ENCODE data around the gene TRIP10.
A peak's percentile ranks its signal among the peaks of the same experiment; 100 is the strongest.

TRIP10 gene

GRCh38 chr19:6750062-6750461, 10.6 kb downstream of the TRIP10 start:
- no peak for TF ChIP-seq CTCF (IDR thresholded peaks at IDR 0.05; ENCODE audit: low read depth, low read length, missing control alignments)
- H3K4me3 ChIP-seq (ENCODE audit: low read depth, low read length): no peak overlapping the region
- no peak for DNase-seq (ENCODE audit: low read depth)
- in situ Hi-C loops (cut with HindIII; ENCODE audit: low sequenced_read_pairs): no loop called here

- in situ Hi-C loops (cut with HindIII; ENCODE audit: low sequenced_read_pairs): no loop called here
- H3K4me3 ChIP-seq (ENCODE audit: low read depth, low read length): no peak overlapping the region
- TF ChIP-seq CTCF (IDR thresholded peaks at IDR 0.05; ENCODE audit: low read depth, low read length, missing control alignments): no peak
- no peak for DNase-seq (ENCODE audit: low read depth)
Observed at GRCh38 chr19:6751189-6751588, 11.7 kb downstream of the TRIP10 start.

DNA sequence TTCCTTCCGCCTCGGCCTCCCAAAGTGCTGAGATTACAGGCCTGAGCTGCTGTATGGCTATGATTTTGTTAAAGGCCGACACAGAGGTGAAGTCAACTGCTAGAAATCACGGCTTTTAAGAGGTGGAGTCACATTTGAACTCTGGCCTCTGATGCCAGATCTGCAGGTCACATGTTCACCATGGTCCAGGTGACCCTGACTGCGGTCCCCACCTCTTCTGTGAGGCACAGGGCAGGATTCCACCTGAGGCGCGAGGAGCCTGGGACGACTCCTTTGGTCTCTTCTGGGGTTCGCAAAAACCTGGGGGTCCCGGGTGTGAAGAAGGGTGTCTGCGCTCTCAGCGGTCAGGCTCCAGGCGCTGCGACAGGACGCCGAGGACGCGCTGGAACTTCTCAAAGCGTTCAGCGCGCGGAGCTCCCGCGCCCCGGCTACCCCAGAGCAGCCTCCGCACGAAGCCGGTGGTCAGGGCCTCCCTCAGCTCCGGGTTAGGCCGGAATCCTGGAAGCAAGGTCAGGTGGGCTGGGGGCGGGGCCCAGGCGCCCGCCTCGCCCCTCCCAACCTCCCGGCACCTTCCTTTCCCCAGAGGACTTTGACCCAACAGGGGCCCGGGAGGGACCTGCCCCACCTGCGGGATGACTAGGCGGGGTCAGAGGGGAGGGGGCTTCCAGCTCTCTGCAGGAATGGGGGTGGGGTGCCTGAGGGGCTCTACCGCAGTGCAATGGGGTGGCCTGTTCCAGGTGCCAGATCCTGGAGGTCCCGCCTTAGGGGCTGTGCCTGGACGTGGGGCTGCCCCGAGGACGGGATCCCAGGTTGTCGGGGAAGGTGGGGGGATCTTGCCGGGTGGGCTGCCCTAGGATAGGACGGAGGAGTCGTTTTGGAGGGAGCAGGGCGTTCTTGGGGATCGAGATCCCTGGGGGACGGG, 13.0 kb downstream of the TRIP10 start:
- peak overlapping the region; percentile 39 for H3K4me3 ChIP-seq (ENCODE audit: low read depth, low read length)
- no peak for TF ChIP-seq CTCF (IDR thresholded peaks at IDR 0.05; ENCODE audit: low read depth, low read length, missing control alignments)
- no peak for DNase-seq (ENCODE audit: low read depth)
- in situ Hi-C loops (cut with HindIII; ENCODE audit: low sequenced_read_pairs): no loop called here

- in situ Hi-C loops (cut with HindIII; ENCODE audit: low sequenced_read_pairs): no loop called here
- DNase-seq (ENCODE audit: low read depth): no peak
- TF ChIP-seq CTCF (IDR thresholded peaks at IDR 0.05; ENCODE audit: low read depth, low read length, missing control alignments): peak; percentile 40
- peak overlapping the region; percentile 39 for H3K4me3 ChIP-seq (ENCODE audit: low read depth, low read length)
Observed at GRCh38 chr19:6753178-6754031, 13.9 kb downstream of the TRIP10 start.

GRCh38 chr19:6754136-6754535, 14.7 kb downstream of the TRIP10 start:
- in situ Hi-C loops (cut with HindIII; ENCODE audit: low sequenced_read_pairs): no loop called here

More at GRCh38 chr19:6754136-6754535, 14.7 kb downstream of the TRIP10 start:
- TF ChIP-seq CTCF (IDR thresholded peaks at IDR 0.05; ENCODE audit: low read depth, low read length, missing control alignments): no peak
- no peak overlapping the region for H3K4me3 ChIP-seq (ENCODE audit: low read depth, low read length)
- DNase-seq (ENCODE audit: low read depth): no peak

Measured in astrocyte of the cerebellum (primary cell).